CD14-positive monocyte (primary cell): Measurements from ENCODE around the gene SNCAIP. TPM values are rescaled to one million over a fixed set of nuclear protein-coding genes. Genes with fewer than 3 reads are reported as not detected.

Experiments
- DNase-seq, 3 donors: peaks; one replicate each; pipeline ENCODE4 v3.0.0-alpha.2; 2011 to 2022
- H2AFZ ChIP-seq: 2 replicates; pipeline ENCODE4 v1.6.0; 2012; ENCODE audit warnings: mild to moderate bottlenecking, low read depth, low read length, inconsistent platforms; ENCODE audit not compliant: insufficient read depth, poor library complexity, severe bottlenecking
- H3K27ac ChIP-seq, 2 donors: 1 replicate in 1 of 2; 2 replicates in 1 of 2; pipeline ENCODE4 v1.5.1; 2012 to 2013; ENCODE audit warnings: low read length in 2 of 2, control low read depth in 1 of 2, inconsistent platforms in 1 of 2, low read depth in 1 of 2, mild to moderate bottlenecking in 1 of 2
- H3K27me3 ChIP-seq, 2 donors: one replicate each; pipeline versions ENCODE4 v1.6.0 to v1.6.1; 2011 to 2013; ENCODE audit warnings: low read length in 2 of 2; ENCODE audit not compliant: control insufficient read depth in 2 of 2, insufficient read depth in 2 of 2
- H3K36me3 ChIP-seq, 2 donors: replicated peaks in 1 of 2; 1 replicate in 1 of 2; 2 replicates in 1 of 2; pipeline versions ENCODE4 v1.5.1 to v1.6.1; 2012 to 2013; ENCODE audit warnings: low read length in 2 of 2, control low read depth in 1 of 2, inconsistent platforms in 1 of 2, mild to moderate bottlenecking in 1 of 2; ENCODE audit not compliant: insufficient read depth in 2 of 2, control insufficient read depth in 1 of 2
- H3K4me1 ChIP-seq, 2 donors: 1 replicate in 1 of 2; 2 replicates in 1 of 2; pipeline versions ENCODE4 v1.5.1 to v1.6.1; 2012 to 2013; ENCODE audit warnings: low read length in 2 of 2, control low read depth in 1 of 2, inconsistent platforms in 1 of 2, mild to moderate bottlenecking in 1 of 2, moderate library complexity in 1 of 2; ENCODE audit not compliant: insufficient read depth in 2 of 2, control insufficient read depth in 1 of 2
- H3K4me2 ChIP-seq: replicated peaks from 2 replicates; pipeline ENCODE3; 2012; ENCODE audit warnings: low read length, moderate library complexity, mild to moderate bottlenecking; ENCODE audit not compliant: poor library complexity, severe bottlenecking; ENCODE audit errors: extremely low read depth
- H3K4me3 ChIP-seq, 3 experiments: fragments of 200-600 bp in 1 of 3; sonication (generic) in 1 of 3; replicated peaks in 1 of 3; 1 replicate in 2 of 3; 2 replicates in 1 of 3; pipeline ENCODE4 v1.5.1; 2011 to 2013; ENCODE audit warnings: low read length in 3 of 3, mild to moderate bottlenecking in 3 of 3, control low read depth in 2 of 3, low read depth in 2 of 3, inconsistent platforms in 1 of 3, moderate library complexity in 1 of 3
- H3K79me2 ChIP-seq: 2 replicates; pipeline ENCODE4 v1.6.0; 2012; ENCODE audit warnings: mild to moderate bottlenecking, control low read depth, inconsistent platforms, low read length, moderate library complexity; ENCODE audit not compliant: insufficient read depth
- H3K9ac ChIP-seq: 2 replicates; pipeline ENCODE4 v1.6.0; 2017; ENCODE audit warnings: low read length, mild to moderate bottlenecking; ENCODE audit not compliant: insufficient read depth, poor library complexity, severe bottlenecking
- H3K9me3 ChIP-seq, 2 donors: replicated peaks in 1 of 2; 1 replicate in 1 of 2; 2 replicates in 1 of 2; pipeline versions ENCODE4 v1.5.1 to v1.6.1; 2012 to 2013; ENCODE audit warnings: low read length in 2 of 2, control low read depth in 1 of 2; ENCODE audit not compliant: control insufficient read depth in 1 of 2, insufficient read depth in 1 of 2
- H4K20me1 ChIP-seq: 2 replicates; pipeline ENCODE4 v1.6.0; 2012; ENCODE audit warnings: mild to moderate bottlenecking, low read length, control low read depth, moderate library complexity; ENCODE audit not compliant: insufficient read depth
- H3K27ac Mint-ChIP-seq, 7 donors: one replicate each; pipeline ENCODE4 v1.8.0; 2020; ENCODE audit warnings: mild to moderate bottlenecking in 7 of 7, mixed read lengths in 7 of 7, moderate library complexity in 6 of 7, inconsistent platforms in 2 of 7
- H3K27me3 Mint-ChIP-seq, 3 donors: one replicate each; pipeline ENCODE4 v1.8.0; 2021 to 2022; ENCODE audit warnings: low read depth in 3 of 3, mild to moderate bottlenecking in 3 of 3, mixed read lengths in 3 of 3, moderate library complexity in 3 of 3, inconsistent platforms in 1 of 3
- H3K36me3 Mint-ChIP-seq, 2 donors: one replicate each; pipeline ENCODE4 v1.8.0; 2020; ENCODE audit warnings: mixed read lengths in 2 of 2, inconsistent platforms in 1 of 2, mild to moderate bottlenecking in 1 of 2
- H3K4me1 Mint-ChIP-seq: one replicate; pipeline ENCODE4 v1.8.0; 2020; ENCODE audit warnings: mild to moderate bottlenecking, mixed read lengths
- H3K4me3 Mint-ChIP-seq, 2 donors: one replicate each; pipeline ENCODE4 v1.8.0; 2020; ENCODE audit warnings: mild to moderate bottlenecking in 2 of 2, mixed read lengths in 2 of 2, moderate library complexity in 1 of 2
- H3K9me3 Mint-ChIP-seq, 7 donors: one replicate each; pipeline ENCODE4 v1.8.0; 2020 to 2022; ENCODE audit warnings: mixed read lengths in 7 of 7, mild to moderate bottlenecking in 6 of 7, moderate library complexity in 6 of 7, inconsistent platforms in 2 of 7
- WGBS: methylation state at CpG from one replicate; pipeline ENCODE4 v1.1.5; 2013; ENCODE audit warnings: missing lambda C conversion rate; ENCODE audit not compliant: insufficient coverage; 5-methylcytosine and 5-hydroxymethylcytosine counted together
- intact Hi-C, 2 donors: fragments of 100-400 bp; cut with micrococcal nuclease; formaldehyde crosslinking; loops; one replicate each; pipeline versions ENCODE4 v1.15.0 to v1.15.1; 2023
- polyA plus RNA-seq, 3 donors: library from polyadenylated mRNA; depleted of rRNA in 1 of 3; unstranded in 2 of 3; stranded (reverse) in 1 of 3; fragments of 300-500 nt in 2 of 3; fragments of >200 nt in 1 of 3; fragmentation: Illumina TruSeq in 2 of 3; gene quantifications; 1 replicate in 2 of 3; 2 replicates in 1 of 3; pipeline ENCODE4 v1.2.3, GENCODE V29; 2012 to 2021
- TF ChIP-seq, protein P1 (sequence below): fragments of 200-600 bp; IDR thresholded peaks from one replicate; pipeline ENCODE4 v1.8.0; 2022; ENCODE audit warnings: antibody characterized with exemption, mild to moderate bottlenecking

The SNCAIP gene
- polyA plus RNA-seq, 3 donors: not detected

DNA sequence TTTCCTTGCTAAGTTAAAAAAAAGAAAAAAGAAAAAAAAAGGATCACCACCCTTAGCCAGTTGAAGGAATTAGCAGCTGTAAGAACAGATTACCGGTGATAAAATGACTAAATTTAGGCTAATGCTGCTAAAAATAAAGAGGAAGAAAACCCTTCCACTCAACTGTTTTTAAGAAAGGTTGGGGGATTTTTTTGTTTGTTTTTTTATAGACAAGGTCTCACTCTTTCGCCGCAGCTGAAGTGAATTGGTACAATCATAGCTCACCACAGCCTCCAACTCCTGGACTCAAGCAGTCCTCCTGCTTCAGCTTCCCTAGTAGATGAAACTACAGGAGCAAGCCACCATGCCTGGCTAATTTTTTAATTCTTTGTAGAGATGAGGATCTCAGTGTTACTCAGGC is 101.7 kb downstream of the SNCAIP start:
- H4K20me1 ChIP-seq: no peaks in the 10 kb centered on the region
- H3K27me3 ChIP-seq: no peaks in the 10 kb centered on the region
- Mint-ChIP-seq H3K27ac (no peak overlapping the region), H3K36me3 (no peaks in the 10 kb centered on the region), H3K9me3 (no peaks in the 10 kb centered on the region), H3K27me3 (peaks cover 5 to 12% (median 7%) of the 10 kb centered on the region in 3 donors), H3K4me3 (no peak overlapping the region), H3K4me1 (no peaks in the 10 kb centered on the region)
- no peak overlapping the region for H3K9ac ChIP-seq
- no CpG with 5 or more reads among the region's 3 CpGs for WGBS
- H3K4me2 ChIP-seq: no peak overlapping the region
- TF ChIP-seq, protein P1, sequence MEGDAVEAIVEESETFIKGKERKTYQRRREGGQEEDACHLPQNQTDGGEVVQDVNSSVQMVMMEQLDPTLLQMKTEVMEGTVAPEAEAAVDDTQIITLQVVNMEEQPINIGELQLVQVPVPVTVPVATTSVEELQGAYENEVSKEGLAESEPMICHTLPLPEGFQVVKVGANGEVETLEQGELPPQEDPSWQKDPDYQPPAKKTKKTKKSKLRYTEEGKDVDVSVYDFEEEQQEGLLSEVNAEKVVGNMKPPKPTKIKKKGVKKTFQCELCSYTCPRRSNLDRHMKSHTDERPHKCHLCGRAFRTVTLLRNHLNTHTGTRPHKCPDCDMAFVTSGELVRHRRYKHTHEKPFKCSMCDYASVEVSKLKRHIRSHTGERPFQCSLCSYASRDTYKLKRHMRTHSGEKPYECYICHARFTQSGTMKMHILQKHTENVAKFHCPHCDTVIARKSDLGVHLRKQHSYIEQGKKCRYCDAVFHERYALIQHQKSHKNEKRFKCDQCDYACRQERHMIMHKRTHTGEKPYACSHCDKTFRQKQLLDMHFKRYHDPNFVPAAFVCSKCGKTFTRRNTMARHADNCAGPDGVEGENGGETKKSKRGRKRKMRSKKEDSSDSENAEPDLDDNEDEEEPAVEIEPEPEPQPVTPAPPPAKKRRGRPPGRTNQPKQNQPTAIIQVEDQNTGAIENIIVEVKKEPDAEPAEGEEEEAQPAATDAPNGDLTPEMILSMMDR: no peak
- H3K4me1 ChIP-seq: no peaks in the 10 kb centered on the region
- no peak for DNase-seq
- intact Hi-C loops: loop anchor here in 1 of 2 donors (5.0 kb wide), 1 partner anchor 296 kb away; no protein-coding TSS in a partner anchor
- no peaks in the 10 kb centered on the region for H3K79me2 ChIP-seq
- no peak overlapping the region for H2AFZ ChIP-seq
- no peaks in the 10 kb centered on the region for H3K9me3 ChIP-seq
- no peak overlapping the region for H3K27ac ChIP-seq
- no peak overlapping the region for H3K4me3 ChIP-seq
- H3K36me3 ChIP-seq: no peaks in the 10 kb centered on the region

DNA sequence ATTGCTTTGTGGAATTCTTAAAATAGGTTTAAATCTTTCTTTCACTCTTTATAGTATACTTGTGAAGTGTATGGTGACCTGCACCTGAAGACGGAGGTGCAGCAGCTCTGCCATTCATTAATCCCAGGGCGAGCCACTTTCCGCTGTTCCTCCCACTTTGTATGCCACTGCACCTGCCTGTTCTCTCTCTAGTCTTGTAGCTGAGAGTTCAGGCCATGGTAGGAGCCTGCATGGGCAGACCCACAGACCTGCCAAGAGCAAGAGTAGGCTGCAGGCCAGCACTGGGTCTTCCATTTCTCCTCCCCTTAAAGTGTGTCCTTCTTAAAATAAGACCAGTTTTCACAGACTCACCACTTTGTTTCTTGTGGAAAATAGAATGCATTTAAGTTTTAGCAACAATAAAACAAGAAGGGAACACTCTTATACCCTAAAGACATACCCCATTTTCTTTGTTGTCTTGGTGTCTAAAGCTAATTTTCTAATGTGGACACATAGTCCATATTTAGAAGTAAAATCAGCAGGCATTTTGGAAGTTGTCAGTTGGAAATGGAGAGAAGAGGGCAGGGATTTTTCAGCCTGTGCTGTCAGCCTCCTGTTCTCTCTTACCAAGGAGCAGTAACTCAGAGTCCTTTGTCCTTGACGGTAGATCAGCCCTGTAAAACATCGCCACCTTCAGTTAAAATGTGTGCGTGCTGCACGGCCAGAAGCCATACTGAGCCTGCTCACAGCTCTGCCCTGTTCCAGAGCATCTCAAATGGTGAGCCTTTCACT is 103.2 kb downstream of the SNCAIP start:
- Mint-ChIP-seq H3K27ac (no peak overlapping the region), H3K36me3 (no peaks in the 10 kb centered on the region), H3K9me3 (no peaks in the 10 kb centered on the region), H3K27me3 (peaks cover 6 to 13% (median 9%) of the 10 kb centered on the region in 3 donors), H3K4me3 (no peak overlapping the region), H3K4me1 (no peaks in the 10 kb centered on the region)
- Histone ChIP-seq H3K4me2 (no peak overlapping the region), H4K20me1 (no peaks in the 10 kb centered on the region), H3K27ac (no peak overlapping the region), H3K9ac (no peak overlapping the region), H3K27me3 (no peaks in the 10 kb centered on the region), H3K4me3 (no peak overlapping the region), H2AFZ (no peak overlapping the region), H3K9me3 (no peaks in the 10 kb centered on the region), H3K4me1 (no peaks in the 10 kb centered on the region), H3K36me3 (no peaks in the 10 kb centered on the region), H3K79me2 (no peaks in the 10 kb centered on the region)
- no peak for DNase-seq
- WGBS: 58% methylated on average over 4 of the region's 7 CpGs
- intact Hi-C loops: no loop called here
- TF ChIP-seq, protein P1: no peak
